GM21360 (cell line): ENCODE data around the gene MAN1C1.
"Not testable (repeated sequence)": the region's sequence is repeated elsewhere in the genome, so short reads cannot be mapped to it uniquely, and the experiment has no call there.

Experiments
- ATAC-seq: cut with Tn5 transposase; IDR thresholded peaks from one replicate; pipeline ENCODE4 v1.9.1; 2021; ENCODE audit warnings: mild to moderate bottlenecking, moderate library complexity; ENCODE audit not compliant: unreplicated experiment

MAN1C1 gene

GRCh38 chr1:25695090-25695770 lies 78.6 kb downstream of the MAN1C1 start:
- no peak for ATAC-seq

DNA sequence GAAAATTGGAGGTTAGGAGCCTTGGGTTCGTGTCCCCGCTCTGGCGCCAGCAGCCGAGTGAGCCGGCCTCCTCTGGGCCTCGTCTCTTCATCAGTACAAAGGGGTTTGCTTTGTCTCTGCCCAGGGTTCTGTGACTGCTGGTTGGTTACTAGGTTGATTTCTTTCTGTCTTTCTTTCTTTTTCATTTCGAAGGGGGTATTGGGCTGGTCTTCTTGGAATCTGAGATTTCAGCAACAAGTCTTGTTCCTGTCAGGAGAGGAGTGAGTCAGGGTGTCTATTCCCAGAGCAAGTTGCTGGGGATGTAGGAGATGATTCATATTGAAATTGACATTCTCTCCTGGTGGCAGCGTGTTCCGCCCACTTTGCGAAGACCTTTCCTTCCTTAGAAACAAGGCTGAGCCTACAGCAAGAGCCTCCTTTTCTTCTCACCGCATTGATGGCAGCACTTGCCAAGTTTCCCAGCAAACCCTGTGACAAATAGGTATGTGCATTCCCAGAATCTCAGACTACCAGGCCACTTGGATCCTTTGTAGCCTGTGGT lies 79.2 kb downstream of the MAN1C1 start:
- ATAC-seq: no peak

- not testable (repeated sequence) for ATAC-seq
Observed at GRCh38 chr1:25696643-25697042, 80.1 kb downstream of the MAN1C1 start.

DNA sequence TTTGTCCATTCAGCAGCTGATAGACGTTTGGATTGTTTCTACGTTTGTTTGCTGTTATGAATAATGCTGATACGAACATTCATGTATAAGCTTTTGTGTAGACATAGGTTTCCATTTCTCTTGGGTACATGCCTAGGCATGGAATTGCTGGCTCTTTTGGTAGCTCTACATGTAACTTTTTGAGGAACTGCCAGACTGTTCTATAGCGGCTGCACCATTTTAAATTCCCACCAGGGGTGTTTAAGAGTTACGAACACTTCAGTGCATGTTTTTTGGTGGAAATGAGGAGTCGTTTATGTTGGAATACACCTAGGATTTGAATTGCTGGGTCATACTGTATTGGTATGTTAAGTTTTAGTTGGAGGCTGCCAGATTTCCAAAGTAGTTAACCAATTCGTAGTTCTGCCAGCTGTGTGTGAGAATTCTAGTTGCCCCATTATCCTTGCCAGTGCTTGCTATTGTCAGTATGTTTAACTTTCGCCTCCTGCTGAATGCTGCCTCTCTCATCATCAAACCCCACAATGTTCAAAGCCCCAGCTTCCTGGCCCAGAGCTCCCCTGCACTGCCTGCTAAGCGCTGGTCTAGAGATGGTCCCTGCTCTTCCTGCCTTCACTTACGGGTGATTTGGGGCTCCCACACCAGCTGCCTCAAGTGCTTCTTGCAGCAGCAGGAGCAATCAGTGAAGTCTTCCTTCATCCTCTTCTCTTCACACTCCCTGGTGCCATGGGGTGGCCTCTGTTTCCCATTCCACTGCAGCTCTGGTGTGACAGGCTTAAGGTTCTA lies 81.0 kb downstream of the MAN1C1 start:
- no peak for ATAC-seq

DNA sequence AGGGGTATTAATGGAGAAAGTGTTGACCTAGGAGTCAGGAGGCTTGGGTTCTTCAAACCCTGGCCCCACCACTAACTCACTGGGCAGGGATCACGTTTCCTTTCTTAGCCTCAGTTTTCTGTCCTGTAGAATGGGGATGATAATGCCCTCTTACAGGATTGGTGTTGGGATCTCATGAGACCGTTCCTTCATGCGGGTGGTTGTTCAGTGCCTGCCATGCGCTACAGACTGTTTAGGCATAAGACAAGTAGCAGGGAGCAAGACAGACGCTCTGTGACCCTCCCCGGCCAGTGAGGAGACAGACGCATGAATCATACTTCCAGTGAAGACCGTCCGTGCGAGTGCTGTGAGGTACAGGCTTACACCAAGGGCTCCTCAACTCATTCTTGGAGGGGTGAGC lies 81.7 kb downstream of the MAN1C1 start:
- ATAC-seq: no peak

GRCh38 chr1:25699059-25699458 lies 82.5 kb downstream of the MAN1C1 start:
- ATAC-seq: not testable (repeated sequence)

DNA sequence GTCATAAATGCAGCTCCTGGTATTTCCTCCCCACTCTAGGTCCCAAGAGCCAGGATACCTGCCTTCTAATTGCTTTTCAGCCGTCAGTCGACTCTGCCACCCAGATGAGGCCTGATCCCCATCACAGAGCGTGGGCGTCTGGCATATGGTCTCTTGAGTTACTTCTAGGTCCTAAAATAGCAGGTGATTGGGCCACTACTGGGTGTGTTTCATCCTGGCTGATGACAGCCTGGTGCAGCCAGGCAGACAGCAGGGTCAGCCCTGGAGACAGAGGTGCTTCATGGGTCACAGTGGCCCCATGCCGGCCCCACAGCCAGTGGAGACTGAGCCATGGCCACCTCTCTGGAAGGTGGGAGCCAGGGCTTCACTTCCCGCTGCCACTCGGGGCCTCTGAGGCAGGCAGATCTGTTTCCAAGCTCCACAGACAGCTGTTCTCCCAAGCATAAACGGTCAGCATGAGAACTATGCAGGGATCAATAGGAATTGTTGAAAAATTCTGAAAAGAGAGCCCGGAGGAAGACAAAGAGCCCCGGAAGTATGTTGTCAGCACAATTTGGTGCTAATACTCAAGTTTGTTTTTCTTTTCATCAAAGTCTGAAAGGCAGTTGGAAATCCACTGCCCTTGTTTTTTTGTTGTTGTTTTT lies 83.0 kb downstream of the MAN1C1 start:
- ATAC-seq: no peak

DNA sequence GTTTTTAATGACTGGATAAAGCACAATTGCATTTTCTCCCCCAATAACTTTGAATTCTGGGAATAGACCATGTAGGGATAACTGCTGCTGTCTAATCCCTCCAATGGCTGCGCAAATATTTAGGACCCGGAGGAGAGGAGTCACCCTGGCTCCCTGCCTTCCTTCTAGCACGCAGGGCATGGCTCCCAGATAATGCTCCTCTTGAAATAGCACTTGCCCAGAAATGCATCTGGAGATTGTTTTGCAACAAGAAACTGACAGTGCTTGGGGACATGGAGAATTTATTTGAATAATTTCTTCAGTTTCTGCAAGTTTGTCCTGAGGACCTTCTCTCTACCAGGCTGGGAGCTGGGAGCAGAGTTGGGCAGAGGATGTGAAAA lies 83.5 kb downstream of the MAN1C1 start:
- ATAC-seq: no peak

GRCh38 chr1:25700626-25701025 lies 84.0 kb downstream of the MAN1C1 start:
- ATAC-seq: no peak

- no peak for ATAC-seq
Observed at GRCh38 chr1:25701030-25701785, 84.6 kb downstream of the MAN1C1 start.

DNA sequence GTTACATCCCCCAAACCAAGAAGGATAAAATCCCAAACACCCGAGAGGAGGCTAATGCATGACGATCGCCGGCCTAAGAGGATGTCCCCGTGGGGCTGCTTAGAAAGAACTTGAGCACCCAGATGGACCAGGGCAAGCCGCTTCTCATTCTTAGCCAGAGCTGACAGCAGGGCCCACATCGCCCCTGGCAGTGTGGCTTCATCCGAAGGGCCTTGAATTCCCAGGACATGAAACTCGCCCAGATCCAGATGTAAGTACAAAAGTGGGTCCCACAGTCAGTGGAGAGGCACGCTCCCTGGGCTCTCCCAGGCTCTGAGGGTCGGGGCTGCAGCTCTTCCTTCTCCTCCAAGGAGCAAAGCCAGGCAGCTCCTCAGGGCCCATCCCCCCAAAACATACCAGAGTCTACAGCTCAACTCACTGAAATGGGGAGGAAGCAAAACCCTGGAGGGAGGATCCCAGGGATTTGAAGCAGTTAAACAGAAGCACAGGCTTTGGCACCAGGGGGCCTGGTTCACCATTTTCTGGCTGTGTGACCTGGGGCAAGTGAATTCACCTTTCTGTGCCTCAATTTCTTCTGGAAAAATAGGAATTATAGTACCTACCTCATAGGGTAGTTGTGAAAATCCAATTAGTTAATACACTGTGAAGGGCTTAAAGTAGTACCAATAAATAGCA lies 85.6 kb downstream of the MAN1C1 start:
- ATAC-seq: no peak

GRCh38 chr1:25703041-25703440 lies 86.5 kb downstream of the MAN1C1 start:
- no peak for ATAC-seq

GRCh38 chr1:25703671-25704266 lies 87.2 kb downstream of the MAN1C1 start:
- ATAC-seq: no peak

GRCh38 chr1:25704267-25704691 lies 87.7 kb downstream of the MAN1C1 start:
- ATAC-seq: no peak

DNA sequence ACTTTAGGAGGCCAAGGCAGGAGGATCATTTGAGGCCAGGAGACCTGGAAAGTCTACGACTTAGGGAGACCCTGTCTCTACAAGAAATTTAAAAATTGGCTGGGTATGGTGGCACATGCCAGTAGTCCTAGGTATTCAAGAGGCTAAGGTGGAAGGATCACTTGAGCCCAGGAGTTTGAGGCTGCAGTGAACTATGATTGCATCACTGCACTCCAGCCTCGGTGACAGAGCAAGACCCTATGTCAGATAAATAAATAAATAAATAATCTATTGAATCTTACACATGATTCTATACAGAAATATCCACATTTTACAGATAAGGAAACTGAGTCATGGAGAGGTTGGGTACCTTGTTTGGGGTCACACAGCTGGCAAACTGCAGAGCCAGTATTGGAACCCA lies 89.1 kb downstream of the MAN1C1 start:
- no peak for ATAC-seq

GRCh38 chr1:25706146-25707089 lies 89.8 kb downstream of the MAN1C1 start:
- ATAC-seq: no peak

DNA sequence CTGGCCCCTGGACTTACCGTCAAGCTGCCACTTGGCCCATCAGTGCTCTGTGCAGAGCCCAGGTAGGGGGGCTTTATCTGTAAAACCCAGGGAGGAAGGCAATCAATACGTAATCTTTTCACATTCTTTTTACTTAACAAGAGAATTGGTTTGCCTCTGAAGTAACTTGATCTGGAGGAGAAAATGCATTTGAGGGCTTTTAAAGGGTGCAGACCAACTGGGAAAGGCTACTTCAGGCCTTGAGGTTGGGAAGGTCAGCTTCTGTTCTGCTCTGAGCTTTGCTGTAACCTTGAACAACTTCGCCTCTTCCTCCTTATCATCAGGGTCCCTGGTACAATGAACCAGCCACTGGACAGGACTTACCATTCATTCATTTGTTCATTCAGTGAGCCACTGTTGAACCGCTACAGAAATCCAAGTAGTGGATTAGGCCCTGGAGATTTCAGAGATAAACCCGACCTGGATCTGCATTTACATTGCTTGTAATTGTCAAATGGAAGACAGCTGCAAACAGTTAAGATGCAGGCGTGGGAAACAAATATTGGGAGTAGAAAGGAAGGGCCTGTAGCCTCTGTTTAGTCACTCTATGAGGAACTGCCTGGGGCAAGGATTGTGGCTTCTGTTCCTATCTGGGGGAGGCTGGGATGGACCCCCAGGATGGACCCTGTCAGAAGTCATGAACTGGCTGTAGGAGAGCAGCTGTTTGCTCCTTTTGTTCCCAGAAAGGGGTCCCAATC lies 90.9 kb downstream of the MAN1C1 start:
- no peak for ATAC-seq
